Stimulated activated CD4-positive, alpha-beta T cell treated with anti-CD3 and anti-CD28 coated beads, Interleukin-4, amount 100 ng/mL, for 24 hours (primary cell): Measurements from ENCODE around the gene ST6GALNAC4.
A peak's percentile ranks its signal among the peaks of the same experiment; 100 is the strongest.

ENCODE experiments used
- DNase-seq: peaks from one replicate; pipeline ENCODE4 v3.0.0-alpha.2; 2020

ST6GALNAC4 gene

GRCh38 chr9:127910613-127911205, 6.1 kb downstream of the ST6GALNAC4 start:
- DNase-seq = no peak

- DNase-seq = no peak
These were observed 7.0 kb downstream of the ST6GALNAC4 start for GRCh38 chr9:127909839-127910273.

- no peak for DNase-seq
These were observed 8.2 kb downstream of the ST6GALNAC4 start for GRCh38 chr9:127908660-127908926.

GRCh38 chr9:127907867-127908659, 8.8 kb downstream of the ST6GALNAC4 start:
- DNase-seq = no peak

- DNase-seq = peak; percentile 70
These were observed 11.1 kb downstream of the ST6GALNAC4 start for GRCh38 chr9:127905788-127906191.

- DNase-seq = peak; percentile 58
These were observed 11.7 kb downstream of the ST6GALNAC4 start for GRCh38 chr9:127905004-127905728.

- peak; percentile 16 for DNase-seq
These were observed 12.3 kb downstream of the ST6GALNAC4 start for GRCh38 chr9:127904561-127905003.

GRCh38 chr9:127903557-127904475, 13.0 kb downstream of the ST6GALNAC4 start:
- DNase-seq = peak; percentile 80

- peak; percentile 68 for DNase-seq
These were observed 17.5 kb downstream of the ST6GALNAC4 start, which contains the start of gene ST6GALNAC6 for GRCh38 chr9:127899128-127899943. TSS of gene ST6GALNAC6 (minus strand) at chr9:127899603. CDS start at chr9:127897981, 1,622 bp downstream.

- no peak for DNase-seq
These were observed 18.3 kb downstream of the ST6GALNAC4 start for GRCh38 chr9:127898433-127899127.

GRCh38 chr9:127897193-127897692, 19.6 kb downstream of the ST6GALNAC4 start:
- DNase-seq = peak; percentile 25

GRCh38 chr9:127896395-127897192, 20.2 kb downstream of the ST6GALNAC4 start:
- DNase-seq = no peak

- DNase-seq = no peak
These were observed 21.0 kb downstream of the ST6GALNAC4 start for GRCh38 chr9:127895811-127896210.

GRCh38 chr9:127893392-127893791, 23.4 kb downstream of the ST6GALNAC4 start:
- DNase-seq = no peak

GRCh38 chr9:127892831-127893230, 24.0 kb downstream of the ST6GALNAC4 start:
- no peak for DNase-seq

GRCh38 chr9:127890053-127890452, 26.8 kb downstream of the ST6GALNAC4 start:
- DNase-seq = no peak

- DNase-seq = no peak
These were observed 29.0 kb downstream of the ST6GALNAC4 start for GRCh38 chr9:127887792-127888191.

GRCh38 chr9:127886401-127886972, 30.4 kb downstream of the ST6GALNAC4 start:
- DNase-seq = no peak

GRCh38 chr9:127885508-127886281, 31.1 kb downstream of the ST6GALNAC4 start:
- DNase-seq = no peak
